Lower leg skin (tissue), 4 donors: ENCODE data around the gene FAM227A. TPM values are rescaled to one million over a fixed set of nuclear protein-coding genes. Genes with fewer than 3 reads are reported as not detected.

Source experiments
- DNase-seq, 2 donors: peaks; one replicate each; pipeline ENCODE4 v3.0.0-alpha.2; 2019; ENCODE audit warnings: low spot score in 2 of 2
- H3K4me3 ChIP-seq: fragments of 200-600 bp; sonication (generic); 2 replicates; pipeline ENCODE4 v1.5.1; 2017; ENCODE audit warnings: mild to moderate bottlenecking, low read depth; ENCODE audit not compliant: poor library complexity, severe bottlenecking
- CTCF ChIP-seq, 3 donors: fragments of 450-650 bp; IDR thresholded peaks; one replicate each; pipeline ENCODE4 v1.5.1; 2016; ENCODE audit warnings: antibody characterized with exemption in 3 of 3, mild to moderate bottlenecking in 3 of 3, moderate library complexity in 2 of 3
- POLR2A ChIP-seq, 2 donors: fragments of 450-650 bp; IDR thresholded peaks; one replicate each; pipeline ENCODE4 v1.6.1; 2016 to 2017; ENCODE audit warnings: antibody characterized with exemption in 2 of 2, mild to moderate bottlenecking in 1 of 2, moderate library complexity in 1 of 2
- WGBS, 2 donors: methylation state at CpG; one replicate each; pipeline ENCODE4 v1.1.5; 2018; 5-methylcytosine and 5-hydroxymethylcytosine counted together
- intact Hi-C: fragments of 100-400 bp; cut with DNase I; formaldehyde crosslinking; loops from one replicate; pipeline ENCODE4 v1.15.0; 2023; ENCODE audit warnings: low total_unique reads
- total RNA-seq, 4 donors: library from RNA; depleted of rRNA; stranded (reverse); fragments of >200 nt; gene quantifications; one replicate each; pipeline ENCODE4 v1.1.0, GENCODE V29; 2016

Gene FAM227A
- total RNA-seq, 4 donors from 2014 or later = 0.97 to 3.9 (median 2.4) TPM

- intact Hi-C loops = no loop called here
- DNase-seq = no peak
- H3K4me3 ChIP-seq = no peak overlapping the region
- no peak for TF ChIP-seq POLR2A (IDR thresholded peaks at IDR 0.05)
- TF ChIP-seq CTCF (IDR thresholded peaks at IDR 0.05) = no peak
- 75 to 78% methylated on average over 5 of the region's 5 CpGs for WGBS, 2 donors
These were observed 43.8 kb downstream of the FAM227A start for GRCh38 chr22:38612217-38613006.

GRCh38 chr22:38611559-38611958 lies 44.6 kb downstream of the FAM227A start:
- WGBS, 2 donors = 93 to 98% methylated on average over 5 of the region's 5 CpGs
- H3K4me3 ChIP-seq = no peak overlapping the region
- no peak for DNase-seq
- intact Hi-C loops = no loop called here
- TF ChIP-seq POLR2A (IDR thresholded peaks at IDR 0.05) (no peak), CTCF (IDR thresholded peaks at IDR 0.05) (no peak)

GRCh38 chr22:38610234-38610633 lies 46.0 kb downstream of the FAM227A start:
- intact Hi-C loops = no loop called here
- H3K4me3 ChIP-seq = no peak overlapping the region
- TF ChIP-seq CTCF (IDR thresholded peaks at IDR 0.05) = no peak
- no peak for TF ChIP-seq POLR2A (IDR thresholded peaks at IDR 0.05)
- 91 to 100% methylated on average over 5 of the region's 5 CpGs for WGBS, 2 donors
- DNase-seq = no peak

GRCh38 chr22:38608992-38609750 lies 47.0 kb downstream of the FAM227A start:
- DNase-seq = no peak
- intact Hi-C loops = no loop called here
- TF ChIP-seq POLR2A (IDR thresholded peaks at IDR 0.05) = no peak
- no peak for TF ChIP-seq CTCF (IDR thresholded peaks at IDR 0.05)
- 90 to 91% methylated on average over 13 of the region's 13 CpGs for WGBS, 2 donors
- no peak overlapping the region for H3K4me3 ChIP-seq

GRCh38 chr22:38607680-38608079 lies 48.5 kb downstream of the FAM227A start:
- DNase-seq = no peak
- intact Hi-C loops = no loop called here
- no peak overlapping the region for H3K4me3 ChIP-seq
- TF ChIP-seq POLR2A (IDR thresholded peaks at IDR 0.05) = no peak
- TF ChIP-seq CTCF (IDR thresholded peaks at IDR 0.05) = no peak
- 94 to 96% methylated on average over 3 of the region's 3 CpGs for WGBS, 2 donors
